Stimulated activated CD8-positive, alpha-beta memory T cell treated with anti-CD3 and anti-CD28 coated beads, Interleukin-15, amount 100 ng/mL, for 1 hour (primary cell): ENCODE measurements around the gene POLR3G.

ENCODE experiments used
- DNase-seq: peaks from one replicate; pipeline ENCODE4 v3.0.0-alpha.2; 2020; ENCODE audit warnings: low read depth

Gene POLR3G

GRCh38 chr5:90551376-90551775 lies 76.7 kb downstream of the POLR3G start:
- no peak for DNase-seq

DNA sequence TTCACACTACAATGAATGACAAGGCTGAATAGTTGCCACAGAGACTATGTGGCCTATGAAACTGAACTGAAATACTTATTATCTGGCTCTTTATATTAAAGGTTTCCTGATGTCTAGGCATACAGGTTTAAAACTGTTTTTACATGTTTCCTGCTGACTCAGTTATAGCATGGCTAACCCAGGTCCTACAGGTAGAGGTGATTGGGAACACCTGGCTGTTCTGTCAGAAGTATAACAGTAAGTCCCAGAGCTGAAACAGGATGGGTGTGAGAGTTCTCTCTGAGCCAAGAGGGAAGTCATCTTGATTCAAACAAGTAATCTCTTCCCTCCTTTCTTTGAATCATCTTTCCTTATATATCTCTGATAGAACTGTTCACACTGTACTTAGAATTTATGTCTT lies 79.0 kb downstream of the POLR3G start:
- no peak for DNase-seq

DNA sequence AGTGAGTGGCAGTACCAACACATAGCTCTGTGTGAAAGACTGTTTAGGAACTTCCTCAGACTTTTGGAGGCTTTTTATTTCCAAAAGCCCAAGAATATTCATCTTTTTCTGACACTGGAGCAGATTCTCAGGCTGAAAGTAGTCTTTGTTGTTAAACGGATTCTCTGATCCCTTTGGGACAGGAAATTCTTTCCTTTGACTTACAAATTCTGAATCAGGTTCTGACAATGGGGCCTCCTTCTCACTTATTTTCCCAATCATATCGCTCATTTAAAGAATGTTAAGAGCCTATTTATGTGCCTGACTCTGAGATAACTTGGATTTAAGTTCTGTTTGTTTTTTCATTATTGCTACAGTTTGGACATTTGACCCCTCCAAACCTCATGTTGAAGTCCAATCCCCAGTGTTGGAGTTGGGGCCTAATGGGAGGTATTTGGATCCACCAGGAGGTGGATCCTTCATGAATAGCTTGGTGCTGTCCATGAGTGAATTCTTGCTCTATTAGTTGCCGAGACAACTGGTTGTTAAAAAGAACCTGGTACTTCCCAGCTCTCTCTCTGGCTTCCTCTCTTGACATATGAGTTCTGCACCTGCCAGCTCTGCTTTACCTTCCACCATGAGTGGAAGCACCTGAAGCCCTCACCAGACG lies 79.8 kb downstream of the POLR3G start:
- DNase-seq = no peak

GRCh38 chr5:90555666-90556065 lies 81.0 kb downstream of the POLR3G start:
- no peak for DNase-seq

DNA sequence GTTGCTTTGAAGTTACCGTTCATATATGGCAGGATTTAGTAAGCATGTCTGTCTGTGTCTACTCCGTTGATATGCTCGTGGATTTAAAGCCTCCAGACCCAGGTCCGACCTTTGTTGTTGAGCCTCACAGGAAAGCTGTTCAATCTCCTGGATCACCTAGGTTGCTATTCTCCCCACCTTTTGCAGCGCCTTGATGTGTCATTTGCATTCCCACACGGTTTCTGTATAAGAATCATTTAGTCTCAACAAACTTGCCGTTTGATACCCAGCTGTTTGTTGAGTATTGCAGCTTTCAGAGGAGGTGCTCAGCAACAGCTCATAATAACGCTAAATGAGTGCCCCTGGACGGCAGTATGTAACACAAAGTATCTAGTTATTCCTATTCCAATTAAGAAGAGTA lies 82.7 kb downstream of the POLR3G start:
- no peak for DNase-seq

DNA sequence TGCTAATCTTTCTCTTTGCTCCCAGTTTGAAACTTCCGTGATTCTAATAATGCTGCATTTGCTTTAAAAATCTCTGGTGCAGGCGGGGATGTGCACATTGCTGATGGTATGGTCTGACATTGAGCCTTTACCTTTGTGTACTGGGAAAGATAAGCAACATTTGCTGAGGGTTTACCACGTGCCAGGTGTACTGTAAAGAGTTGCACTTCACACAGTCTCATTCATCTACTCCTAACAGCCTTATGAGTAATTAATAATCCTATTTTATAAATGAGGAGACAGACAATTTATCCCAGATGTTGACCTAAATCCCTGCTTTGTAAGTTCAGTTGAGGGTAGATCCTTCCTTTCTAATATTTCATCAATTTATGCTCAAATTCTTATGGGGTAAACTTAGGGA lies 83.2 kb downstream of the POLR3G start:
- DNase-seq = no peak

DNA sequence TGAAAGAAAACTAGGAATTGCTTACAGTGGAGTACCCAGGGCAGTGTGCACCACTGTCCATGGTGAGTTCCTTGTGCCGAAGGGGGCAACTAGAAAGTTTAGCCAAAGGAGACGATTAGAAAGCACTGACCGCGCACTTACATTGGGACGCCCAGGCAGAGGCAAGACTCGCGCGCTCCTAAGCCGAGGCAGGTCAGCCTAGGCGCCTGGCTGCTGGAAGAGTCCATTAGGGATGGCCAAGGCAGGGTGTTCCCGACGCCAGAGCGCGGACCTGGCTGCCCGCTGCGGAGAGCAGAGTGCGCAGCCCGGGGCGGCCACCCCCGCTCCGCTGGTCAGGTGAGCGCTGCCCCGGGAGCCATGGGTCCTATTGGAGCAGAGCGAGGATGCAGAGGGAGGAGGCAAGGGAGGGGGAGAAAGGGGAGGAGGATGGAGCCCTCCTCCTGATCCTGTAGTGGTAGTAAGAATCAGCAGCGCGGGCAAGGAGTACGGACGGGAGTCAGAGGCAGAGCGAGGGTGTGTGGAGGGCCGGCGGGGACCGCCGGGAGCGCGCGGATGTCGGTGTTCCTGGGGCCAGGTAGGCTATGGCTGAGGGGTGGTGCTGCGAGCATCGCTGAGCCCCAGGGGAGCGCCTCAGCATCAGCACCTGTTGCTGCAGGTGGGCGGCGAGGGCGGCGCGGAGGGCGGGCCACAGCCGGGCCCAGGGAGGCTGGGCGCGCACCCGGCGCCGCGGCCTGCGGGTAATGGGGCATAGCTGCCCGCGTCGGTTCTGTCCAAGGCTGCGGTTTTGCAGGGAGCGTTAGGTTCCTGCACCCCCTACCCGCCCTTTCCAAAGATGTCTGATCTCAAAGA lies 83.9 kb downstream of the POLR3G start, which contains the start of gene ADGRV1:
Gene ADGRV1 (plus strand): TSS at position 454 of the 849 bp plus-strand sequence. CDS start 99 bp downstream, at position 553.
- DNase-seq = no peak

DNA sequence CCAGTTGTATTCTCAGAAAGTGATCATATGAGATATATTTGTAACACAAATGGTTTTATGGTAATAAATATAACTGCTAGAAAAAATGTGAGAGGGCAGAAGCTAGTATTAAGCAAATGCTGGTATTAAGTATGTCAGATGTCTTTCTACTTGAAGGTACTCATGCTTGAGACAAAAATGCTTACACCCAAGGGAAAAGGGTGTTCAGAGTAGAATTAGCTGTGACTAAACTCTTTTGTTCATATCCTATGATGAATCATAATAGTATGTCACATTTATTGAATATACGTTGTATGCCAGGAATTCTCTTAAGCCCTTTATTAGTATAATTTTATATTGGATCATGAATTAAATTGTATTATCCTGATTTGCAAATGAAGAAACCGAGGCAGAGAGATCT lies 86.1 kb downstream of the POLR3G start:
- DNase-seq = no peak

DNA sequence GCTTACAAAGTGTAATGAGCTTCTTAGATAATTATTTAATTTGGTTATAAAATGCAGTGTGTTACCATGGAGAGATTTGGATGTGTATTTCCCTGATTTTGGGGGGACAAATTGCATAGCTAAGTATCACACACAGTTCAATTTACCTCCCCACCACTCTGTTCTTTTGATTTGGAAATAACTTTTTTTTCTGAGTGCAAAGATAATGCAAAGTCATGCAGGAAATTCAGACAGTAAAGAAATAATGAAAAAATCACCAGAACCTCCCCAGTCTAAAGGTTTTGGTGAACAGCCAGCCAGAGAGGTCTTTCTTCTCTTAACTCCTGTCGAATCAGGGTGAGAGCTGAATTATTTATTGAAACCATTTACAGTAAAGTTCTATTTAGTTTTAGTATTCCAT lies 87.1 kb downstream of the POLR3G start:
- DNase-seq = no peak

GRCh38 chr5:90562341-90562740 lies 87.7 kb downstream of the POLR3G start:
- DNase-seq = no peak

GRCh38 chr5:90563108-90563507 lies 88.4 kb downstream of the POLR3G start:
- no peak for DNase-seq
